NB4 (cell line): ENCODE data around the gene SLC1A1.
"Not testable (repeated sequence)": the region's sequence is repeated elsewhere in the genome, so short reads cannot be mapped to it uniquely, and the experiment has no call there.

Source experiments
- DNase-seq: peaks from one replicate; pipeline ENCODE4 v3.0.0; 2010; ENCODE audit warnings: low read depth
- H3K4me3 ChIP-seq: one replicate; pipeline ENCODE4 v1.5.1; 2011; ENCODE audit warnings: mild to moderate bottlenecking, low read depth, low read length, moderate library complexity
- CTCF ChIP-seq: IDR thresholded peaks from one replicate; pipeline ENCODE4 v1.5.1; 2012; ENCODE audit warnings: low read depth, low read length
- MAX ChIP-seq: IDR thresholded peaks from 2 replicates; pipeline ENCODE4 v1.6.1; 2011; ENCODE audit warnings: low read depth, low read length
- MYC ChIP-seq: IDR thresholded peaks from 2 replicates; pipeline ENCODE4 v1.6.1; 2011; ENCODE audit warnings: low read depth, low read length
- POLR2A ChIP-seq: IDR thresholded peaks from 2 replicates; pipeline ENCODE4 v1.6.1; 2011; ENCODE audit warnings: mild to moderate bottlenecking; ENCODE audit not compliant: insufficient read length; ENCODE audit errors: extremely low read depth

The SLC1A1 gene

GRCh38 chr9:4519604-4520003 is 29.3 kb downstream of the SLC1A1 start:
- H3K4me3 ChIP-seq = no peak overlapping the region
- no peak for TF ChIP-seq MAX
- no peak for DNase-seq

- no peak overlapping the region for H3K4me3 ChIP-seq
Measured at GRCh38 chr9:4520055-4520454, 29.8 kb downstream of the SLC1A1 start.

GRCh38 chr9:4530375-4530774 is 40.1 kb downstream of the SLC1A1 start:
- H3K4me3 ChIP-seq = no peak overlapping the region

More at GRCh38 chr9:4520055-4520454, 29.8 kb downstream of the SLC1A1 start:
- no peak for TF ChIP-seq CTCF
- no peak for TF ChIP-seq POLR2A
- TF ChIP-seq MAX = no peak
- no peak for TF ChIP-seq MYC
- no peak for DNase-seq

GRCh38 chr9:4530831-4531230 is 40.6 kb downstream of the SLC1A1 start:
- not testable (repeated sequence) for DNase-seq, H3K4me3 ChIP-seq

More at GRCh38 chr9:4530375-4530774, 40.1 kb downstream of the SLC1A1 start:
- TF ChIP-seq MYC = no peak
- no peak for TF ChIP-seq POLR2A
- TF ChIP-seq MAX = no peak
- no peak for TF ChIP-seq CTCF
- no peak for DNase-seq

GRCh38 chr9:4531355-4531754 is 41.1 kb downstream of the SLC1A1 start:
- DNase-seq, H3K4me3 ChIP-seq: not testable (repeated sequence)

GRCh38 chr9:4533881-4534280 is 43.6 kb downstream of the SLC1A1 start:
- not testable (repeated sequence) for DNase-seq, H3K4me3 ChIP-seq

GRCh38 chr9:4536196-4536595 is 45.9 kb downstream of the SLC1A1 start:
- not testable (repeated sequence) for DNase-seq

GRCh38 chr9:4537581-4537980 is 47.3 kb downstream of the SLC1A1 start:
- no peak overlapping the region for H3K4me3 ChIP-seq
- no peak for DNase-seq
- TF ChIP-seq POLR2A = no peak
- TF ChIP-seq MAX = no peak
- TF ChIP-seq CTCF = no peak
- no peak for TF ChIP-seq MYC

More at GRCh38 chr9:4536196-4536595, 45.9 kb downstream of the SLC1A1 start:
- H3K4me3 ChIP-seq = not testable (repeated sequence)

GRCh38 chr9:4538107-4538506 is 47.8 kb downstream of the SLC1A1 start:
- TF ChIP-seq POLR2A = no peak
- TF ChIP-seq MYC = no peak
- no peak for TF ChIP-seq CTCF
- TF ChIP-seq MAX = no peak
- DNase-seq = no peak
- H3K4me3 ChIP-seq = no peak overlapping the region
